ENCODE data around the gene IGF2R. TPM values are rescaled to one million over a fixed set of nuclear protein-coding genes. Genes with fewer than 3 reads are reported as not detected.

Gene IGF2R
- total and polyA plus RNA-seq, 7 donors = 40.1 to 167 (median 113) TPM

DNA sequence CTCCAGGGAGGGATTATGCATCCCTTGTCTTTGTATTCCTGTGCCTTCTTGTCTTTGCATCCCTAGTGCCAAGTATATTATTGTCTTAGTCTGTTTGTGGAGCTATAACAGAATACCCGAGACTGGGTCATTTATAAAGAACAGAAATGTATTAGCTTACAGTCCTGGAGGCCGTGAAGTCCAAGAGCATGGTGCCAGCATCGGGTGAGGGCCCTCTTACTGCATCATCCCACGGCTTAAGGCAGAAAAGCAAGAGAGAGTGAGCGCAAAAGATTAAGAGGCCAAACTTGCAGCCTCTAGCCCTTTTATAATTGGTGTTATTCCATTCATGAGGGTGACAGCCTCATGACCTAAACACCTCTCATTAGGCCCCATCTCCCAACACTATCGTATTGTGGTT is 8.4 kb upstream of the IGF2R start:
- Histone ChIP-seq H3K9me3 (no peaks in the 10 kb centered on the region), H3K27me3 (ENCODE audit: insufficient read depth in 3 of 3, low read length in 2 of 3) (no peaks in the 10 kb centered on the region), H3K36me3 (ENCODE audit: insufficient read depth in 1 of 2, low read depth in 1 of 2) (no peaks in the 10 kb centered on the region), H3K27ac (no peak overlapping the region), H3K4me1 (peaks cover 18% of the 10 kb centered on the region), H3K4me3 (no peak overlapping the region)
- DNase-seq (no peak), ATAC-seq (no peak)
- 66 to 83% (median 70%) methylated on average over 6 of the region's 6 CpGs for WGBS, 3 donors
- intact Hi-C loops (cut with DNase I) = no loop called here
- TF ChIP-seq, protein P1, sequence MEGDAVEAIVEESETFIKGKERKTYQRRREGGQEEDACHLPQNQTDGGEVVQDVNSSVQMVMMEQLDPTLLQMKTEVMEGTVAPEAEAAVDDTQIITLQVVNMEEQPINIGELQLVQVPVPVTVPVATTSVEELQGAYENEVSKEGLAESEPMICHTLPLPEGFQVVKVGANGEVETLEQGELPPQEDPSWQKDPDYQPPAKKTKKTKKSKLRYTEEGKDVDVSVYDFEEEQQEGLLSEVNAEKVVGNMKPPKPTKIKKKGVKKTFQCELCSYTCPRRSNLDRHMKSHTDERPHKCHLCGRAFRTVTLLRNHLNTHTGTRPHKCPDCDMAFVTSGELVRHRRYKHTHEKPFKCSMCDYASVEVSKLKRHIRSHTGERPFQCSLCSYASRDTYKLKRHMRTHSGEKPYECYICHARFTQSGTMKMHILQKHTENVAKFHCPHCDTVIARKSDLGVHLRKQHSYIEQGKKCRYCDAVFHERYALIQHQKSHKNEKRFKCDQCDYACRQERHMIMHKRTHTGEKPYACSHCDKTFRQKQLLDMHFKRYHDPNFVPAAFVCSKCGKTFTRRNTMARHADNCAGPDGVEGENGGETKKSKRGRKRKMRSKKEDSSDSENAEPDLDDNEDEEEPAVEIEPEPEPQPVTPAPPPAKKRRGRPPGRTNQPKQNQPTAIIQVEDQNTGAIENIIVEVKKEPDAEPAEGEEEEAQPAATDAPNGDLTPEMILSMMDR (IDR thresholded peaks at IDR 0.05) = no peak

DNA sequence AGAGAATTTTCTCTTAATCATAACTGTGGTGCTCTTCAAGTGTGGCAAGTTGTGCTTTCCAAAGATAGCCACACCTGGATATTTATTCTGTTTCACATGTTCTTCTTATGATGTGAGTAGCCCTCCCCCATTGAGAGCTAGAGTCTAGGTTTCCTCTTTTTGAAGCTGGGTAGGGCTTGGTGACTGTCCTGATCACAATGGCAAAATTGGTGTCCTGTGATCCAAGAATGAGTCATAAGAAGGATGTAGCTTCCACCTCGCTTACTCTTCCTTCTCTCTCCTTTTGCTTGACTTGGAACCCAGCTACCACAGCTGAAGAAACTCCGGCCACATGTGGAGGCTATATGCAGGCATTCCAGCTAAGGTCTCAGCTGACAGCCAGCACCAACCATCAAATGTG is 7.4 kb upstream of the IGF2R start:
- Histone ChIP-seq H3K36me3 (ENCODE audit: insufficient read depth in 1 of 2, low read depth in 1 of 2) (no peaks in the 10 kb centered on the region), H3K4me3 (no peak overlapping the region), H3K9me3 (no peaks in the 10 kb centered on the region), H3K27me3 (ENCODE audit: insufficient read depth in 3 of 3, low read length in 2 of 3) (no peaks in the 10 kb centered on the region), H3K4me1 (peaks cover 18% of the 10 kb centered on the region), H3K27ac (no peak overlapping the region)
- intact Hi-C loops (cut with DNase I) = no loop called here
- no peak for DNase-seq
- TF ChIP-seq, protein P1 (IDR thresholded peaks at IDR 0.05) = no peak
- whole genome bisulfite sequencing, 3 donors = 75 to 85% (median 76%) methylated on average over 2 of the region's 2 CpGs
- ATAC-seq = peak in 2 of 4 donors; percentile 35 to 47

DNA sequence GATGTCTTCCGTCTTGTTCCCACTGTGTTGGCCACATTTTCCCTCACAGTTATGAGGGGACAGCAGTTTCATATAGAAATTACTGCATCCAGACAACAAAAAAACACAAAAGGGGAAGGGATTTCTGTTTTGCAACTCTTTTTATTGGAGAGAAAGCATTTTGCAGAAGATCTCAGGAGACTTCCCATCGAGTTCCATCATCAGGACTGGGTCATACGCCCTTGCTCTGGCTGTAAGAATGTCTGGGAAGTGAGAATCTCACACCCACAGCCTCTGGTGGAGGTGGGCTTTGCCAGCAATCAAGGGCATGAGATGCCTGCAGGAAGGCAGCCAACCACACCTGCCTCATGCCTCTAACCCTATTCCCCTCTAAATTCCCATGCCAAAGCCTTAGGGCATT is 5.8 kb upstream of the IGF2R start:
- H3K4me3 ChIP-seq = no peak overlapping the region
- ATAC-seq (no peak), DNase-seq (no peak)
- WGBS, 3 donors = 63 to 75% (median 68%) methylated on average over 3 of the region's 3 CpGs
- no peak overlapping the region for H3K27ac ChIP-seq
- H3K4me1 ChIP-seq = peaks cover 20% of the 10 kb centered on the region
- H3K36me3 ChIP-seq (ENCODE audit: insufficient read depth in 1 of 2, low read depth in 1 of 2) = no peaks in the 10 kb centered on the region
- intact Hi-C loops (cut with DNase I) = no loop called here
- no peaks in the 10 kb centered on the region for H3K27me3 ChIP-seq (ENCODE audit: insufficient read depth in 3 of 3, low read length in 2 of 3)
- no peaks in the 10 kb centered on the region for H3K9me3 ChIP-seq
- TF ChIP-seq, protein P1 (IDR thresholded peaks at IDR 0.05) = no peak

DNA sequence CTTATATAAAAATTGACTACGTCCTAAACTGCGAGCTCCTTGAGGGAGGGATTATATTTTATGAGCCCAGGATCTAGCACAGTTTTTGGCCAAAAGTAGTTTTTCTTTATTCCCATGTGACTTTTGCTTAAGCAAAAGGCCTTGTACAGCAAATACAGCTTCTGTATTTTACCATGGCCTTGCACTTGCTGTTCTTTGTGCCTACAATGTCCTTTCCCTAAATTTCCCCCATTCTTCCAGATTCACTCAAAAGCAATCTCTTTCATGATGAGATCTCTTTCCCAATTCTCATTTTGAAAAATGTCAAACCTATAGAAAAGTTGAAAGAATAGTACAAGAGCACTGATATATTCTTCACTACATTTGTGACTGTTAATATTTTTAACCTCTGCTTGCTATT is 4.8 kb upstream of the IGF2R start:
- no peak overlapping the region for H3K4me3 ChIP-seq
- H3K9me3 ChIP-seq = no peaks in the 10 kb centered on the region
- H3K27ac ChIP-seq = no peak overlapping the region
- ATAC-seq (no peak), DNase-seq (no peak)
- no peaks in the 10 kb centered on the region for H3K27me3 ChIP-seq (ENCODE audit: insufficient read depth in 3 of 3, low read length in 2 of 3)
- peaks cover 20% of the 10 kb centered on the region for H3K4me1 ChIP-seq
- TF ChIP-seq, protein P1 (IDR thresholded peaks at IDR 0.05) = no peak
- 75 to 87% (median 85%) methylated on average over 2 of the region's 2 CpGs for WGBS, 3 donors
- no peaks in the 10 kb centered on the region for H3K36me3 ChIP-seq (ENCODE audit: insufficient read depth in 1 of 2, low read depth in 1 of 2)
- intact Hi-C loops (cut with DNase I) = no loop called here

DNA sequence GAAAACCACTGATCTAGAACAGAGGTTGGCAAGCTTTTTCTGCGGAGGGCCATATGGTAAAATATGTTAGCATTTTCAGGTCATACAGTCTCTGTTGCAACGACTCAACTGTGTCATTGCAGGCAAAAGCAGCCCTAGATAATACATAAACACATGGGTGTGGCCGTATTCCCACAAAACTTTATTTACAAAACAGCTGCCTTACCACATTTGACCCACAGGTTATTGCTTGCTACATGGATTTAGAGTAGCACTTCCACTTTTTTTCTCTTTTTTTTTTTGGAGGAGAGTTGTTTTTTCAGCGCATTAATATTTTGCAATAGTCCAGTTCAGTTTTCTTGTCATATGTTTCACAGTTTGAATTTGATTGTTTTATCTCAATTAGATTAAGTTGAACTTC is 2.5 kb upstream of the IGF2R start:
- WGBS, 3 donors = 55 to 66% (median 57%) methylated on average over 4 of the region's 4 CpGs

More for the DNA sequence above, 2.5 kb upstream of the IGF2R start:
- no peaks in the 10 kb centered on the region for H3K36me3 ChIP-seq (ENCODE audit: insufficient read depth in 1 of 2, low read depth in 1 of 2)
- ATAC-seq (no peak), DNase-seq (no peak)
- intact Hi-C loops (cut with DNase I) = no loop called here
- H3K27me3 ChIP-seq (ENCODE audit: insufficient read depth in 3 of 3, low read length in 2 of 3) = no peaks in the 10 kb centered on the region
- no peaks in the 10 kb centered on the region for H3K9me3 ChIP-seq
- TF ChIP-seq, protein P1 (IDR thresholded peaks at IDR 0.05) = no peak
- no peak overlapping the region for H3K4me3 ChIP-seq
- H3K4me1 ChIP-seq = peaks cover 19% of the 10 kb centered on the region
- H3K27ac ChIP-seq = no peak overlapping the region
